ENCODE data around the gene NCKAP5. TPM values are rescaled to one million over a fixed set of nuclear protein-coding genes. Genes with fewer than 3 reads are reported as not detected.

The NCKAP5 gene
- total and polyA plus RNA-seq, 9 of the 15 experiments (the other 6 are each of a cell fraction or from before 2014, with no cell fraction given) = not detected

- no peak for TF ChIP-seq CHAMP1 (IDR thresholded peaks at IDR 0.05)
- no peak for TF ChIP-seq CEBPB (tag; IDR thresholded peaks at IDR 0.05)
- TF ChIP-seq ETV1 (tag; conservative IDR thresholded peaks at IDR 0.05; ENCODE audit: low read depth) = no peak
- TF ChIP-seq SMC3 (conservative IDR thresholded peaks at IDR 0.05; ENCODE audit: insufficient read depth, low read depth, low read length) = no peak
- no peak for TF ChIP-seq FOXP1 (CRISPR knock-in tag; IDR thresholded peaks at IDR 0.05)
- TF ChIP-seq ZBED1 (IDR thresholded peaks at IDR 0.05) = no peak
- no peak for TF ChIP-seq ZNF507 (tag; conservative IDR thresholded peaks at IDR 0.05)
- TF ChIP-seq CREB1 (IDR thresholded peaks at IDR 0.05) = no peak
- TF ChIP-seq CREB1 (CRISPR knock-in tag; IDR thresholded peaks at IDR 0.05) = no peak
- TF ChIP-seq PURB (CRISPR knock-in tag; IDR thresholded peaks at IDR 0.05; ENCODE audit: low read depth) = no peak
- TF ChIP-seq RBM14 (IDR thresholded peaks at IDR 0.05; ENCODE audit: borderline replicate concordance, insufficient read depth, low read depth, low read length) = no peak
- TF ChIP-seq POLR2H (tag; IDR thresholded peaks at IDR 0.05; ENCODE audit: low read depth) = no peak
- no peak for TF ChIP-seq ZNF3 (CRISPR knock-in tag; IDR thresholded peaks at IDR 0.05)
- no peak for TF ChIP-seq CXXC5 (CRISPR knock-in tag; IDR thresholded peaks at IDR 0.05)
These were observed 934.6 kb downstream of the NCKAP5 start (continued) for GRCh38 chr2:132633635-132634034.

All from K562 (cell line).